AG04450 (cell line): ENCODE results near the gene EXOC6B. TPM values are rescaled to one million over a fixed set of nuclear protein-coding genes. Genes with fewer than 3 reads are reported as not detected.

Source experiments
- CTCF ChIA-PET: fragments of 300-600, 350-600 bp; formaldehyde crosslinking; extraction: SDS; loops from one replicate; lab custom pipeline; 2022; ENCODE audit warnings: antibody characterized with exemption, inconsistent platforms; lab: Charles Lee
- POLR2A ChIA-PET: fragments of 350-600 bp; formaldehyde crosslinking; extraction: SDS; loops from one replicate; lab custom pipeline; 2021; ENCODE audit warnings: antibody characterized with exemption, inconsistent platforms; lab: Yijun Ruan, JAX
- DNase-seq: peaks from one replicate; pipeline ENCODE4 v3.0.0-alpha.2; 2011; ENCODE audit warnings: low read depth, low spot score
- H3K27ac ChIP-seq: one replicate; pipeline ENCODE4 v1.5.1; 2012; ENCODE audit warnings: low read depth, low read length, control low read depth
- H3K27me3 ChIP-seq: one replicate; pipeline ENCODE4 v1.6.0; 2012; ENCODE audit warnings: low read length; ENCODE audit not compliant: control insufficient read depth, insufficient read depth
- H3K4me3 ChIP-seq: 2 replicates; pipeline ENCODE4 v1.5.1; 2011; ENCODE audit warnings: mild to moderate bottlenecking, low read depth, low read length, control low read depth
- H3K9me3 ChIP-seq: 2 replicates; pipeline ENCODE4 v1.5.1; 2012; ENCODE audit warnings: low read length; ENCODE audit not compliant: control insufficient read depth, insufficient read depth
- CTCF ChIP-seq: IDR thresholded peaks from 2 replicates; pipeline ENCODE4 v1.5.1; 2011; ENCODE audit warnings: low read depth, low read length, control low read depth, inconsistent platforms
- polyA plus RNA-seq: library from polyadenylated mRNA; depleted of rRNA; stranded (reverse); fragments of >200 nt; gene quantifications from 2 replicates; pipeline ENCODE4 v1.2.3, GENCODE V29; 2011

The EXOC6B gene
- polyA plus RNA-seq, 1 experiment: 28.7 TPM

DNA sequence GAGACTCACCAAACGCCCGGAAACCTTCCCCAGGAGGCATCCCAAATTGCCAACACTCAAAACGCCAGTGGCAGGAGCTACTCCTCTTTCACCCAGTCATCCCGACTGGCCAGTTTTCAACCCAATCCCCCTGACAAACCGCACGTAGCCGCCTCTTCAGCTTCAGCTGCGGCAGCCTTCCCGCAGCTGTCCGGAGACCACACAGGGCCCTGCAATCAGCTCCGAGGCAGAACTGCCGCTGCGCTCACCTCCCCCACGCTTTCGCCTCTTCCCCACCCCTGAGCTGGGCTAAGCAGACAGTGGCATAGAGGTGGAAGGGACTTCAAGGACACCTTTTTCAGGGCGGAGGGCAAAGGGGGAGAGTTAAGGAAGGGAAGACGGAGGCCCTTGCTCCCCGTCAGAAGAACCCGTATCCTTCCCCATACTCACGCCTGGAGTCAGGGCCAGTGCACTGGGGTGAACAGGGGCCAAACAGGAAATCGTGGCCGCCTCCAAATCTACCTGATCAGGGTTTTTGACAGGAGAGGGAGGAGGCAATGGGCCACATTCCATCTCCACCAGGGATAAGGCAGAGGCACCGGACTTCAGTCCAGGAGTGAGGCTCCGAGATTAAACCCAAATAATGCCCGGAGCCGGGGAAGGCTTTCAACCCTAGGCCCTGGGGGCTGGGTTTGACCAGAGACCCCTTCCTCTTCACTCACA is 695.0 kb downstream of the EXOC6B start:
- CTCF ChIA-PET: interaction anchor here (1.8 kb wide), 1 partner anchor 20 kb away, joined by 4 read pairs; no protein-coding TSS in a partner anchor
- DNase-seq: no peak
- no peak for TF ChIP-seq CTCF
- no peaks in the 10 kb centered on the region; the same call in 1 of the 2 replicates for H3K9me3 ChIP-seq
- H3K4me3 ChIP-seq: no peak overlapping the region
- no peak overlapping the region for H3K27ac ChIP-seq
- POLR2A ChIA-PET: no interaction called here
- H3K27me3 ChIP-seq: peaks cover 39% of the 10 kb centered on the region

- DNase-seq: no peak
- no peak for TF ChIP-seq CTCF
- Histone ChIP-seq H3K9me3 (no peaks in the 10 kb centered on the region; the same call in 1 of the 2 replicates), H3K27ac (no peak overlapping the region), H3K27me3 (peaks cover 42% of the 10 kb centered on the region), H3K4me3 (no peak overlapping the region)
- ChIA-PET POLR2A (interaction anchor here (0.7 kb wide), 1 partner anchor 245 kb away, joined by 7 read pairs; no protein-coding TSS in a partner anchor), CTCF (interaction anchor here (1.8 kb wide), 1 partner anchor 21 kb away, joined by 4 read pairs; no protein-coding TSS in a partner anchor)
Observed at GRCh38 chr2:72129681-72130340, 696.0 kb downstream of the EXOC6B start.

DNA sequence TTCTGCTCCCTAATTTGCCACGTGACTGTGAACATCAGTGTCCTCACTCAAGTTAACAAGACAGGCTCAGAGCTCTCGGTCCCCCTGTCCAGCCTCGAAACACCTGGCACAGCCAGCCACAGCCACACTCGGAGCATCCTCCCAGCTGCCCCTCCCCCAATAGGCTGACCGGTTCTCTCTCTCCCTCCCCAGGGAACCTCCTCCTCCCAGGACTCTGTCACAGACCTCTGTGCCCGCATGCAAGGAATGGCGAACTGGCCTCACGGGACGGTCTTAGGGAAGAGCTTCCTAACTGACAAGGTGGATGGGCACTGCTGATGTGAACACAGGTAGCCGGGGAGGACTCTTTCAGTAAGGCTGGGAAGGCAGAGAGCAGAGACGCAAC is 697.0 kb downstream of the EXOC6B start:
- CTCF ChIA-PET: interaction anchor here (1.8 kb wide), 1 partner anchor 22 kb away, joined by 4 read pairs; no protein-coding TSS in a partner anchor
- H3K27me3 ChIP-seq: peaks cover 44% of the 10 kb centered on the region
- DNase-seq: no peak

DNA sequence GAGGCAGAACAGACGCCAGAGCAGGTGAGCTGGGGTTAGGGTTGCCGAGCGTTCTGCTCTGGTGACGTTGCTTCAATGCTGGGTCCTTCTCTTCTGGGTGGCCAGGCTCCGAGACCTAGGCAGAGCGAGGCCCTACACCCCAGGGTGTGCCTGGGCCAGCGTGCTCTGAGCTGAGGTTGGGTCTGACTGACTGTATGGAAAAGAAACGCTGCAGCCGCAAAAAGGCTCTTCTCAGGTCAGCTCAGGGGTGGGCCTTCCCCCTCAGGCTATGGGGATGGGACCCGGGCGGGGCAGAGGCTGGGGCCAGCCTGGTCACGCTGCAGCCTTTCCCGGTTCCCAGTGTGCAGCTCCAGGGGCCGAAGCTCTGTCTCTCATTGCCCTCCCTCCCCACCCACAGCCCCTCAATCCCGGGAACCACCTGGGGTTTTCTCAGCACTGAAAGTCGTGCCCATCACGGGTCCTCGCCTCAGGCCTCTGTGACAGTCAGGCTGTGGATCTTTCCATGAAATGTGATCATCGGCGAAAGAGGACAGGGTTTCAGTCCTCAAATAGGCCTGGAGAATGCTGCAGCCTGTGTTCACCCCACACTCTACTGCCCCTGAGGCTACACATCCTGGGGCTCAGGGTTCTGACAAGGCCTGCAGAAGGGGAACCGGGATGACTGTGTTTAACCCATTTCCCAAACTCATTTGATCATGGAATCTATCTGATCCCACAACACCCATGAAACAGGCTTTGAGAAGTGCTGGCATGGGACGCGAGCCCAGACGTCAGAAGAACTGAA is 697.6 kb downstream of the EXOC6B start:
- no peak overlapping the region for H3K4me3 ChIP-seq
- H3K27me3 ChIP-seq: peaks cover 44% of the 10 kb centered on the region
- ChIA-PET POLR2A (no interaction called here), CTCF (no interaction called here)
- H3K9me3 ChIP-seq: no peaks in the 10 kb centered on the region; the same call in 1 of the 2 replicates
- DNase-seq: no peak
- no peak for TF ChIP-seq CTCF
- H3K27ac ChIP-seq: no peak overlapping the region

More for the DNA sequence above, 697.0 kb downstream of the EXOC6B start:
- Histone ChIP-seq H3K27ac (no peak overlapping the region), H3K9me3 (no peaks in the 10 kb centered on the region; the same call in 1 of the 2 replicates), H3K4me3 (no peak overlapping the region)
- no peak for TF ChIP-seq CTCF
- POLR2A ChIA-PET: no interaction called here
